GM18870 (cell line): ENCODE data around the gene CDH19.
A peak's percentile ranks its signal among the peaks of the same experiment; 100 is the strongest.

Source experiments
- ATAC-seq: cut with Tn5 transposase; IDR thresholded peaks from one replicate; pipeline ENCODE4 v1.9.1; 2021; ENCODE audit warnings: moderate library complexity; ENCODE audit not compliant: unreplicated experiment

Gene CDH19

GRCh38 chr18:66603941-66604627 lies at the start of gene CDH19:
Gene CDH19 (minus strand): TSS chr18:66604090. CDS start chr18:66572204, 31,886 bp downstream.
- no peak for ATAC-seq

DNA sequence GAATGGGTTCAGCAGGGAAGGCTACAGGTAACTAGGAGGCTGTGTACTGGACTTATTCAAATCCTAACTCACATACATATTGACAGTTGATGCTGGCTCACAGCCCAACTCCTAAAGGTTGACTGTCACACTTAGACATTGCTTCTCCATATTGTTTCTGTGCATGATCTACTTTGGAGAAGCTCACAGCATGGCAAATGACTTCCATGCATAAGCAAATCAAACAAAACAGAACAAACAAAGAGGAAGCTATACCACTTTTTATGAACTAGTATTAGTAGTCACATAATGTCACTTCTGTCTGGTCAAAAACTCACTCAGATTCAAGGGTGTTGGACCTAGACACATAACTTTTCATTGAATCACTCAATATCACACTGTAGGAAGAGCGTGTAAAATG lies 43.8 kb upstream of the CDH19 start:
- no peak for ATAC-seq

- no peak for ATAC-seq
Measured at GRCh38 chr18:66646609-66647008, 42.7 kb upstream of the CDH19 start.

- no peak for ATAC-seq
Measured at GRCh38 chr18:66645983-66646382, 42.1 kb upstream of the CDH19 start.

DNA sequence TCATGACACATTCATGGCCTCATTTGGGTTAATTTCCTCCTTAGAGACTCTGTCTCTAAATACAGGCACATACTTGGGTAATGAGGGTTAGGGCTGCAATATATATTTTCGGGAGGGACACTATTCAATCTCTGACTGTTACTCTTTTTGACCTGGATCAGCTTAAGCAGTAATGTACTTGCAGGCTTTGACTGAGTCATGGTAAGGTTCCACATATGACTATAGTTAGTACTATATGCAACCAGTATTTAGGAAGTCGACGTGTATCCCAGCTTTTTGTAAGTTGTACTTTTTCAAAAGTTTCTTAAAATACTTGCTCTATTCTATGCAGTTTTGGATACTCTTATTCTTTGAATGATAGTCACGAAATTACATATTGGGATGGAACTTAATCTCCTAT lies 37.2 kb upstream of the CDH19 start:
- no peak for ATAC-seq

DNA sequence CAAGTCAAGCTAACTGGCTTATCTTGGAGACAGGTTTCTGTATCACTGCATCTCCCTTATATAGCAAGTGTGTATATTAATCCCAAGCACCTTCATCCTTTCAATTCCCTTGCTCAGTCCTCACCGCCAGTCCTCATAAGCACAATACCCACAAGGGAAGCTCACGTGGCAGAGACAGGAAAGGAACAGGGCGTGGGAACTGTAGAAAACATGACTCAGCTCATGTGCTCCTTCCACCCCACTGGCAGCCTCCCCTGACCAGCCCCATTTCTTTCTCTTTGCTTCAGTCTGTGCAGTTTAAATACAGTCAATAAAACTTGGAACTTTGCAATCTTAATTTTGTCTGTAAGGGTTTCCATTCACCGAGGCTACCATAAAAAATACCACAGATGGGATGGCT lies 36.5 kb upstream of the CDH19 start:
- ATAC-seq = no peak

DNA sequence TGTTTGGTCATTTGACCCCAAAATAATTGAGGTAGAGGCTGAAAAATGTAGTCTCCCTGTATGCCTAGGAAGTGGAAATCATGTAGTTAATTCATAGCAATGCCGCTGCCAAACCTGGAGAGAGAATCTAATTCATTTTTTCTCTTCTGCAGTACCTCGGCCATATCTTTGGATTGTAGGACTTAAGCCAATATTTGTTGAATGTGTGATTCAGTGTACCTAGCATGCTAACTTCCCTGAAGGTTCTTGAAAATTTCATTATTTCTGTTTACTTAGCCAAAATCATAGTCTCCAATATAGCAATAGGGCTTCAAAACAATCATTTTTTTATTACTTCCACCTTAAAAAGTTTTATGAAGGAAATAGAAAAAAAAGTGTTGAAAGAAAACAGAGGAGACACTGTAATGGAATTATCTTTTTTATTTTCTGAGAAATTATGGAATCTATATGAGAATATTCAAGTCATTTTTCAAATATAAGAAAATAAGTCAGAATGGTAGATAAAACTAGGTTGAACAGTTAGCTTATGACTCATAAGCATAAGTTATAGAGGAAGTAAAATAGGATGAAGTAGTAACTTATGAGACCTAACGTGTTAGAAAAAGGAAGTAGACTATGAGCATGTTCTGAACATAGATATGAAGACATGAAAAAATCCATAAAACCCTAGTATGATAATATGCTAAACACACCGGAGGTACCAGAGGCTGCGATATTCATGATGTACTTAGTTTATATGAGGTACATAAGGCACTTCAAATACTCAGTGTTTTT lies 35.2 kb upstream of the CDH19 start:
- no peak for ATAC-seq

- ATAC-seq = no peak
Measured at GRCh38 chr18:66635342-66635741, 31.5 kb upstream of the CDH19 start.

DNA sequence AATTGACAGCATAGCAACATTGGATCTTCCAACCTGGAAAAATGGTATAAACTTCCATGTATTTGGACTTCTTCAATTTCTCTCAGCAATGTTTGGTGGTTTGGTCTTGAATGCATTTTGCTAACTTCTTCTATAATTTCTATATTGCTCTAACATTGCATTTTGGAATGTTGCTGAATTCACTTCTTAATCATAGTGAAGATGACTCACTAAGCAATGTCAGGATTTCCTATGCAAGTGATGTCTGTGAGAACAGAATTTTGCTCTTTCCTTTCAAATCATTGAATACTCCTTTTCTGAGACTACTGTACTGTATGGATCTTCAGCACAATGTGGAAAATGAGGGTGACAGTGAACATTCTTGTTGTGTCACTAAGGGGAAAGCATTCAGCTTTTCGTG lies 28.9 kb upstream of the CDH19 start:
- ATAC-seq = no peak

DNA sequence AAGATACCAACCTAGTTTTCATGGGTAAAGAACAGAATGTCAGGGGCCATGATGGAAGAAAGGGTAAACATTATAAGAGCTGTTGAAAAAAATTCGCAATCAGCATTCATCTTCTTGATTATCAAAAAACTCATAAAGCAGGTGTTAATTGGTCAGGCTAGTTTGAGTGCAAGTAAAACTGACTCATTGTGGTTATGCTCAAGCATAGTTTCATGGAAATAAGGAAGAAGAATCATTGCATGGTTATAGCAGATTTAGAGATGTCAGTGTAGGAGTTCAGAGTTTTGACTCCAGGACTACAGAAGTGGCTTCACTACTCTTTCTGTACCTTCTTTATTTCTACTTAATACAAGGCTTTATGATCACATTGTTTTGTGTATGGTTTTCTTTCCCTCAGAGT lies 26.9 kb upstream of the CDH19 start:
- no peak for ATAC-seq

DNA sequence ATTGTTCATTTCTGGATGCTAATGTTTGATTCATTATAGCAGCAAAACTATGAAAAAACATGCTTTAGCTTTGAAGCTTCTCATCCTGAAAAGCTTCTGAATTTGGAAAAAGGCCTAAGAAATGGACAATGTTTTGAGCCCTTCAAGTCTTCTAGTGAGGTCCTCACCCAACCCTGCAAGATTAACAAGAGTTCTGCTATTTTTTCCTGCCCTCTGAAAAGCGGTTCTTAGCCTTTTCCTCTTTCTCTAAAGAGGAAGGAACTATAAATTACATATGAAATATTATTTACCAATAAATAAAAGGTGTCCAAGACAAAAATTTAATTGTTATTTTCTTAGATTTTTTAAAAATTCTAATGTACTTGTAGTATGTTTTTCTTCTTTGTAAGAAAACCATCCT lies 19.9 kb upstream of the CDH19 start:
- ATAC-seq = no peak

DNA sequence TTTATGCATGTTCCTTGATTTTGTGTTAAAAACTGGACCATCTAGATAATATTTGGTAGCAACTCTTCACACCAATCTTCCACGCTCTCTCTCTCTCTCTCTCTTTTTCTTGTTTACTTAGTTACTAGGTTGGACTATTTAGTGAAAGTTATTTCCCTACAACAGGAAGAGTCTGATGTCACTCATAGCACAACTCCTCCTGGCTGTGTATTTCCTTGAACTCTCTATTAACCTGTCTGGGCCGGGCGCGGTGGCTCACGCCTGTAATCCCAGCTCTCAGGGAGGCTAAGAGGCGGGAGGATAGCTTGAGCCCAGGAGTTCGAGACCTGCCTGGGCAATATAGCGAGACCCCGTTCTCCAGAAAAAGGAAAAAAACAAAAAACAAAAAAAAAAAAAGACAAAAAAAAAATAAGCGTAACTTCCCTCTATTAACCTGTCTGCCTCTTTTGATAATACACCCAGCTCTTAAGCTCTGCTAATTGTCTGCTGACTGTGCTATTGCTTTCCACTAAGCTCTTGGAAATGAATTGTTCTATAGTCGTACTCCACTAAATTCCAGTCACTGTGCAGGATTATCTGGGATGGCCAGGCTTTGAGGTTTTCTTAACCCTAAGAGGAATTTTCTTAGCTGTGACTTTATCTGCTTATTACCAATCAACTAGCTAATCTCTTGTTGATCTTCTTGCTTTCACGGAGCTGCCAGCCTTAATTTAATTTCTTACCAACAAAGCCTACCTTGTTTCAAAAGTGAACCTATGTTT lies 18.1 kb upstream of the CDH19 start:
- ATAC-seq = no peak

DNA sequence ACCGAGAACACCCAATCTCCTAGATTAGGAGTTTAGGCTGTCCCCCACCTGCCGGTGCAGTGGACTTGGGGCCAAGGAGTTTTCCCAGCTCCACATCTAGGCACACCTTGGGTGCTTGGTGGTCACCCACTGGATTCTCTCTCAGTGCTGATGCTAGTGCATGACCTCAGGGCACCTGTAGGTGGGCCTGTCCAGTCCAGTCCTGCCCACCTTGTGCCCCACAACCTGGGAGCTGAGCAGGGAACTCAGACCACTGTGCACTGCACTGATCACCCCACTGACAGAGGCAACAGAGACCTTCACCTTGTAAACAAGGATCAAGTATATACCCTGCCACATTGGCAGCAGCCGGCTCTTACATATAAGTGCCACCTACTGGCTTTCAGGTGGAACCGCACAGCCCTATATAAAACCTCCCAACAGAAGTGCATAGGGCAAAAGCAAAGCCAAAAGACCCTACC lies 12.7 kb upstream of the CDH19 start:
- peak; percentile 87 for ATAC-seq

GRCh38 chr18:66615176-66615575 lies 11.3 kb upstream of the CDH19 start:
- no peak for ATAC-seq

- no peak for ATAC-seq
Measured at GRCh38 chr18:66607632-66608031, 3.7 kb upstream of the CDH19 start.

- ATAC-seq = no peak
Measured at GRCh38 chr18:66601649-66602048, 2.2 kb downstream of the CDH19 start.

DNA sequence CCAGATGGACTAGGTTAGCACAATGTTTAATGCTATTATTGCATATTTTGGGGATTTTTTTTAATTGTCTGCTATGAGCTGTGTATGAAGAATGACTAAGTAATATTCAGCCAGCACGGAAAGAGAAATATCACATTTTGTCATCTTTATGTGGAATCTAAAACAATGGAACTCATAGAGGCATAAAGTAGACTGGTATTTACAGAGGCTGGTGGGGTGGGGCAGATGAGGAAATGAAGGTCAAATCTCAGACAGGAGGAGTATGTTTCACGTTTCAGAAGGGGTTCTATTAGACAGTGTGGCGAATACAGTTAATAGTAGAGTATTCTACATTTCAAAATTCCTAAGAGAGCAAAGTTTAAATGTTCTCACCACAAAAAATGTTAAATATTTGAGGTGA lies 4.7 kb downstream of the CDH19 start:
- ATAC-seq = no peak

DNA sequence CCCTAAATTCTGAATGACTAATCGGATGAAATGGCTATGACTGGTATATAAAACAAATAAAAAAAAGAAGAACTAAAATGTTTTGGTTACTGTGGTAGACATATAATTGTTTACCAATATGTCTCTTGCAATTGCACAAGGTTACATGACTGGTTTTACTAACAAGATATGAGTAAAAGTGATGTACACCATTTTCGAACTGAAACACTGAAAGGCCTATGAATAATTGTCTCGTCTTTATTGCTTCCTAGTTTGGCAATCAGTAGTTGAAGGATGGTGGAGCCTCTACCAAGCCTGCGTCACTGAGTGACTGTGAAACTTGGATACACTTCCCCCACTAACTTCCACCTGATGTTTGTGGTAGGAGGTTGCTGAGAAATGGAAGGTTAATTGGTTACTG lies 16.5 kb downstream of the CDH19 start:
- no peak for ATAC-seq

- ATAC-seq = no peak
Measured at GRCh38 chr18:66582211-66582610, 21.7 kb downstream of the CDH19 start.

DNA sequence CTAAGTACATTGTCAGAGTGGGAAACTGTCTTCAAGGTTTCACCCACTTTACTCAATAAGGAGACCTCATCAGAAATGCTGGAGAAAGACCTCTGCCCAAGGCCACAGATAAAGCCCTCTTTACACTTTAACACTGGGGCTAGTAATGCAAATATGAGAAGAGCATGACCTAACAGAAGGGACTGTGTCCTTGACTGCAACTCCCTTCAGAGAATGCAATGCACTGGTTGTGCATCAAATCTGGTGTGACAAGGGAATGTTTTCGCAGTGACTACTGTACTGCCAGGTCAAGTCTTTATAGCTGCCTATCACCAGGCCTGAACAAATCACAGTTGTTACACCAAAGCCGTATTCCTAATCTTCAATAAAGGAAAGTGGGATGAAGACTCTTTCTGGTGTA lies 28.6 kb downstream of the CDH19 start:
- ATAC-seq = no peak

DNA sequence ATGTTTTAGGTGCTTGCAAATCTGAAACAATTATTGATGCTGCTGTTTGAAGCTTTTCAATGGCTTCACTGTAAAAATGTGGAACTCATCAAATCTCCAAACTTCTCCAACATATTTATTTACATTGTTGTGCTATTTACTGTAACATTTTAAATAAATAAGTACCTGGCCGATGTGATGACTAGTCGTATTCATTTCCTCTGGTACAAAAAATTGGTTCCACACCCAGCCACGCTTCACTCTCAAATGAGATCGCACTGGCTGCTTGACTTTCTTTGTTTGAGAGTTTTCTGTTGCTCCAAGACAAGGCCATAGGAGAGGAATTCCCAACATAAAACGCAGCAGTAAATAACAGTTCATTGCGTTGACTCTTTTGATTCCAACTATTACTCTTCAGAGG lies 32.0 kb downstream of the CDH19 start:
- ATAC-seq = no peak

DNA sequence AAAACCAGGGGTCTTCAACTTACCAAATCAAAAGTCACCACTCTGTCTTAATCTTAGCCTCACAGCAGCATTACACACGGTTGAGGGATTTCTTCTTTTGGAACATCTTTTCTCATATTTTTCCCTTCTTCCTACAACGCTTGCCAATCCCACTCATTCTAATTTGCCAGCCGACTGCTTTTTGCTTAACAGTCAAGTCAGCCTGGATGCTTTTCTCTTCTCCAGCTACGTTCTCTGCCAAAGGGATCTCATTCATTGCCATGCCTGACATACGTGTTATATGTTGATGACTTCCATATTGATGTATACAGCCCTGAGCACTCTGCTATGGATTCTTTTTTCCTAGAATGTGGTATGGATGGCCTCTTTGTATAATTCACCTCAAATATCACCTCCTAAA lies 37.3 kb downstream of the CDH19 start:
- ATAC-seq = no peak
